Lung (tissue), 12 donors: ENCODE measurements around the gene TMEM38B. TPM values are rescaled to one million over a fixed set of nuclear protein-coding genes. Genes with fewer than 3 reads are reported as not detected.

Experiments used
- ATAC-seq: fragments of 200-7000 bp; cut with Tn5 transposase; one replicate; pipeline ENCODE4 v1.9.1; 2020; ENCODE audit warnings: moderate number of reproducible peaks; ENCODE audit not compliant: insufficient read depth, low FRiP score
- DNase-seq, 3 donors: peaks; one replicate each; pipeline ENCODE4 v3.0.0-alpha.2; 2013 to 2017
- H3K27ac ChIP-seq, 2 donors: one replicate each; pipeline ENCODE4 v1.5.1; 2013; ENCODE audit warnings: mild to moderate bottlenecking in 2 of 2, moderate library complexity in 2 of 2, control low read depth in 1 of 2, inconsistent platforms in 1 of 2, low read depth in 1 of 2, low read length in 1 of 2
- H3K27me3 ChIP-seq, 3 donors: one replicate each; pipeline ENCODE4 v1.5.1; 2013; ENCODE audit warnings: low read length in 2 of 3; ENCODE audit not compliant: control insufficient read depth in 3 of 3, insufficient read depth in 3 of 3
- H3K36me3 ChIP-seq, 4 donors: one replicate each; pipeline ENCODE4 v1.5.1; 2013; ENCODE audit warnings: low read length in 4 of 4, mild to moderate bottlenecking in 1 of 4, moderate library complexity in 1 of 4; ENCODE audit not compliant: control insufficient read depth in 4 of 4, insufficient read depth in 4 of 4
- H3K4me1 ChIP-seq, 5 donors: one replicate each; pipeline ENCODE4 v1.5.1; 2013; ENCODE audit warnings: low read length in 5 of 5, mild to moderate bottlenecking in 2 of 5, moderate library complexity in 1 of 5; ENCODE audit not compliant: control insufficient read depth in 5 of 5, insufficient read depth in 5 of 5
- H3K4me3 ChIP-seq: one replicate; pipeline ENCODE4 v1.5.1; 2013; ENCODE audit warnings: mild to moderate bottlenecking, control low read depth, moderate library complexity
- H3K9ac ChIP-seq, 2 donors: one replicate each; pipeline ENCODE4 v1.5.1; 2013; ENCODE audit warnings: low read length in 2 of 2, control low read depth in 1 of 2; ENCODE audit not compliant: insufficient read depth in 1 of 2
- H3K9me3 ChIP-seq, 4 donors: one replicate each; pipeline ENCODE4 v1.5.1; 2013; ENCODE audit warnings: low read length in 3 of 4, mild to moderate bottlenecking in 1 of 4, moderate library complexity in 1 of 4; ENCODE audit not compliant: control insufficient read depth in 4 of 4, insufficient read depth in 3 of 4
- WGBS, 2 donors: extraction: QIAGEN DNeasy Blood & Tissue Kit; methylation state at CpG; one replicate each; pipeline ENCODE4 v1.1.7; 2013; 5-methylcytosine and 5-hydroxymethylcytosine counted together
- polyA plus RNA-seq, 2 donors: library from polyadenylated mRNA; stranded (reverse); fragments of 200-250 nt; gene quantifications; one replicate each; pipeline ENCODE4 v1.2.1, GENCODE V29; 2013
- total RNA-seq, 2 donors: library from RNA; depleted of rRNA in 1 of 2; stranded (reverse); fragments of >200 nt in 1 of 2; gene quantifications; one replicate each; pipeline ENCODE4 v1.2.1, GENCODE V29; 2014 to 2021
- TF ChIP-seq, protein P1 (sequence below): IDR thresholded peaks from 2 replicates; pipeline ENCODE4 v1.5.1; 2012; ENCODE audit warnings: mild to moderate bottlenecking; ENCODE audit errors: control extremely low read depth, extremely low read depth
- donor health status: control.
- donor health status: control.
- donor health status: Bipolar disorder and iron deficiency.
- donor health status: healthy.
- donor health status: DM: yes; HTN: yes; CAD: no.

Gene TMEM38B
- total and polyA plus RNA-seq, 4 donors: 4.9 to 17.2 (median 11.1) TPM

DNA sequence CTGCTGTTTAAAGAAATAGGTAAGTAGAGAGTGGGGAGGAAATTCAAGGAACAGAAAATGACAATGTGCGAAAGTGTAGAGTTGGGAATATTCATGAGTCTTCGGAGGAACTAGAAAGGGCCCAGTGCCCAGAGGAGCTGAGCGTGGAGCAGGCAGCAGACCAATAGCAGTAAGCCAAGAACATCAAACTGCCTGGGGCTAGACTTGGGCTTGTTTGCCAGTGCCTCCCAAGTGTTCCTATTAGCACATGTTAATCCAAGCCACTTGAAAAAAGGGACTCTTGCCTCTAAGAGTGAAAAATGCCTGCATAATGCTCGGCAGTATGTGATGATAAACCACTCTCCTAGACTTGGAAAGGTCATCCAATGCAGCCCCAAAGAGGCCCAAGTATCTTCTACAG is 33.3 kb upstream of the TMEM38B start:
- H3K4me3 ChIP-seq: no peak overlapping the region
- DNase-seq (no peak), ATAC-seq (no peak)
- no peak overlapping the region for H3K27ac ChIP-seq
- TF ChIP-seq, protein P1, sequence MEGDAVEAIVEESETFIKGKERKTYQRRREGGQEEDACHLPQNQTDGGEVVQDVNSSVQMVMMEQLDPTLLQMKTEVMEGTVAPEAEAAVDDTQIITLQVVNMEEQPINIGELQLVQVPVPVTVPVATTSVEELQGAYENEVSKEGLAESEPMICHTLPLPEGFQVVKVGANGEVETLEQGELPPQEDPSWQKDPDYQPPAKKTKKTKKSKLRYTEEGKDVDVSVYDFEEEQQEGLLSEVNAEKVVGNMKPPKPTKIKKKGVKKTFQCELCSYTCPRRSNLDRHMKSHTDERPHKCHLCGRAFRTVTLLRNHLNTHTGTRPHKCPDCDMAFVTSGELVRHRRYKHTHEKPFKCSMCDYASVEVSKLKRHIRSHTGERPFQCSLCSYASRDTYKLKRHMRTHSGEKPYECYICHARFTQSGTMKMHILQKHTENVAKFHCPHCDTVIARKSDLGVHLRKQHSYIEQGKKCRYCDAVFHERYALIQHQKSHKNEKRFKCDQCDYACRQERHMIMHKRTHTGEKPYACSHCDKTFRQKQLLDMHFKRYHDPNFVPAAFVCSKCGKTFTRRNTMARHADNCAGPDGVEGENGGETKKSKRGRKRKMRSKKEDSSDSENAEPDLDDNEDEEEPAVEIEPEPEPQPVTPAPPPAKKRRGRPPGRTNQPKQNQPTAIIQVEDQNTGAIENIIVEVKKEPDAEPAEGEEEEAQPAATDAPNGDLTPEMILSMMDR: no peak
- no peaks in the 10 kb centered on the region for H3K9me3 ChIP-seq
- H3K27me3 ChIP-seq: peaks cover 0 to 19% (median 16%) of the 10 kb centered on the region in 3 donors
- H3K9ac ChIP-seq: no peak overlapping the region
- WGBS, 2 donors: 87 to 88% methylated on average over 4 of the region's 4 CpGs
- H3K36me3 ChIP-seq: no peaks in the 10 kb centered on the region
- H3K4me1 ChIP-seq: peaks cover 0 to 7% (median 0%) of the 10 kb centered on the region in 5 donors

DNA sequence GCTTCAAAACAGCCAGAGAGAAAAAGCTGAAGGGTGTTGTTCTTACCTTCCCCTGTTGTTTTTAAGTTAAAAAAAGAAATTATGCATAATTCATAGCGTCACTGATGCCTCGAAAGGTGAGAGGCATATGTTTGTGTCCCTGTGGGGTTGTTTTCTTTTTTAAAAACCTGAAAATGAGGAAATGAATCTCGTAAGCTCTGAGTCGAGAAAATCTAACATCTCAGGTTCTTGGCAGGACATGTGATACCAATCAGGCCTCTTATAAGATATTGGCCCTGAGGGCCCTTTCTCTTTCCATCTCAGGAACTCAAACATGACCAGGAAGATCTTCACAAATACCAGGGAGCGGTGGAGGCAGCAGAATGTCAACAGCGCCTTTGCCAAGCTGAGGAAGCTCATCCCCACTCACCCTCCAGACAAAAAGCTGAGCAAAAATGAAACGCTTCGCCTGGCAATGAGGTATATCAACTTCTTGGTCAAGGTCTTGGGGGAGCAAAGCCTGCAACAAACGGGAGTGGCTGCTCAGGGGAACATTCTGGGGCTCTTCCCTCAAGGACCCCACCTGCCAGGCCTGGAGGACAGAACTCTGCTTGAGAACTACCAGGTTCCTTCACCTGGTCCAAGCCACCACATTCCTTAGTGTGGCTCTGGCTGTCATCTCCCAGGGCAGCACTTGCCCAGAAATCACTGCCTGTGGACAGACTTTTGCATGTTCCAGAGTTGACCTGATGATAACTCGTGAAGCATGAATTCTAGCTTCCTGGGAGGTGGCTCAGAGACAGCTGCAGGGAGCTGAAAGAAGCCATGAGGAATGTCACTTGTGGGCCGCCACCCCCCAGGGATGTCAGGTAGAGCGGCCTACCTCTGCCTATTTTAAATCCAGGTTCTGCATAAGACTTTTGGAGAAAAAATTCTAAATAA is 31.9 kb upstream of the TMEM38B start, which contains the start of gene TAL2:
TSS of gene TAL2 (plus strand) at position 274 of the 921 bp plus-strand sequence. CDS start at position 314, 40 bp downstream.
- no peak within 1 kb of the TSS for H3K9ac ChIP-seq
- WGBS, 2 donors: 86 to 90% methylated on average over 12 of the region's 12 CpGs
- no peak for ATAC-seq

DNA sequence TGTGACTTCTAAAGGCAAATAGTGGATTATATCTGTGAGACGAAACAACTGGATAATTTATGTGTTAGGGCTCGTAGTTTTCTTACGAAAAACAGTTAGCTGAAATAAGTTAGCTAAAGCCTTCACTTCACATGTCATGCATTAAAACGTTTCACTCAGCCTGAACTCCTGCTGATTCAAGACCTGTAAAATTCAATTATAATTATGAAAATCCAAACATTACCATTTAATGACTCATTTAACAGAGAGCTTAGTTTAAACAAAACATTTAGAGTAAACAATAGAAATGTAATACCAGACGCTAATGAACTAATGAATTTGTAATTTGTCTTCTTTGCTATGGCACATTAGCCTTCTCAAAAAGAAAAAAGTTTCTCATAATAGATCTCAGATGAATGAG is 30.4 kb upstream of the TMEM38B start:
- Histone ChIP-seq H3K27ac (no peak overlapping the region), H3K36me3 (no peaks in the 10 kb centered on the region), H3K4me1 (no peaks in the 10 kb centered on the region), H3K9me3 (no peaks in the 10 kb centered on the region), H3K27me3 (no peaks in the 10 kb centered on the region), H3K4me3 (no peak overlapping the region), H3K9ac (no peak overlapping the region)
- DNase-seq (no peak), ATAC-seq (no peak)
- TF ChIP-seq, protein P1: no peak
- 78 to 85% methylated on average over 5 of the region's 5 CpGs for WGBS, 2 donors

More for the DNA sequence above, 31.9 kb upstream of the TMEM38B start, which contains the start of gene TAL2:
- TF ChIP-seq, protein P1: no peak
- H3K36me3 ChIP-seq: no peaks in the 10 kb centered on the region
- H3K9me3 ChIP-seq: no peaks in the 10 kb centered on the region
- no peak for DNase-seq
- H3K4me1 ChIP-seq: no peaks in the 10 kb centered on the region
- H3K4me3 ChIP-seq: no peak within 1 kb of the TSS
- no peak within 1 kb of the TSS for H3K27ac ChIP-seq
- H3K27me3 ChIP-seq: peaks cover 0 to 8% (median 7%) of the 10 kb centered on the region in 3 donors
